HG02884 (cell line): ENCODE data around the gene PRRG2.
"Not testable (repeated sequence)": the region's sequence is repeated elsewhere in the genome, so short reads cannot be mapped to it uniquely, and the experiment has no call there.

Source experiments
- ATAC-seq: cut with Tn5 transposase; IDR thresholded peaks from one replicate; pipeline ENCODE4 v1.9.1; 2021; ENCODE audit warnings: mild to moderate bottlenecking, moderate library complexity; ENCODE audit not compliant: unreplicated experiment

Gene PRRG2

GRCh38 chr19:49599378-49600295 is 18.5 kb downstream of the PRRG2 start:
- no peak for ATAC-seq

DNA sequence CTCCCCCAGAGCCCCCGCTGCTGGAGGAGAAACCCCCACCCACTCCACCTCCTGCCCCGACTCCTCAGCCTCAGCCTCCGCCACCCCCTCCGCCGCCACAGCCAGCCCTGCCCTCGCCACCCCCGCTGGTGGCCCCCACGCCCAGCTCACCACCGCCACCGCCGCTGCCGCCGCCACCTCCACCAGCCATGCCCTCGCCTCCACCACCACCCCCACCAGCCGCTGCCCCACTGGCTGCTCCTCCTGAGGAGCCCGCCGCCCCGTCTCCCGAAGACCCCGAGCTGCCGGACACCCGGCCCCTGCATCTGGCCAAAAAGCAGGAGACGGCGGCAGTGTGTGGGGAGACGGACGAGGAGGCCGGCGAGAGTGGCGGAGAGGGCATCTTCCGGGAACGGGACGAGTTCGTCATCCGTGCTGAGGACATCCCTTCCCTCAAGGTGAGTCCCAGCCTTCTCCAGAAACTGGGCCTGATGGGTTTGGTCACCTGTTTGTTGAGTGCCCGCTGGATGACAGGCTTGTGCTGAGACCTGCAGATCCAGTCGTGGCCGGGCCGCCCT is 20.4 kb downstream of the PRRG2 start:
- no peak for ATAC-seq

- ATAC-seq: no peak
These were observed 21.7 kb downstream of the PRRG2 start for GRCh38 chr19:49602806-49603205.

DNA sequence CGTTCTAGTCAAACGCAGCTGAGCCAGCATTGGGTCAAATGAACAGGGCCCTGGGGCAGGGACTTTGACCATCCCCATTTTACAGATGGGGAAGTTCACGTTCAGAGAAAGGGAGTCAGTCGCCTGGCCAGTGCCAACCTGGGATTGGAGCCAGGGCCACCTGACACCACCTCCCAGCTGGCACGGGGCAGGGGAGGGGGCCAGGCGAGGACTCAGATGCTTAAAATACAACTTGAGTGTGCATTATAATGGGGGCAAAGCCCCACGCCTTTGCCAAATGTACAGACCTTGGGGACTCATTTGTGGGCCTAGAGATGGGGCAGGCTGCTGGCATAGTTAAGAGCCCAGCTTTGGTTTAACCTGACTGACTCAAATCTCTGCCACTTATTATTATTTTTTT is 24.5 kb downstream of the PRRG2 start:
- no peak for ATAC-seq

DNA sequence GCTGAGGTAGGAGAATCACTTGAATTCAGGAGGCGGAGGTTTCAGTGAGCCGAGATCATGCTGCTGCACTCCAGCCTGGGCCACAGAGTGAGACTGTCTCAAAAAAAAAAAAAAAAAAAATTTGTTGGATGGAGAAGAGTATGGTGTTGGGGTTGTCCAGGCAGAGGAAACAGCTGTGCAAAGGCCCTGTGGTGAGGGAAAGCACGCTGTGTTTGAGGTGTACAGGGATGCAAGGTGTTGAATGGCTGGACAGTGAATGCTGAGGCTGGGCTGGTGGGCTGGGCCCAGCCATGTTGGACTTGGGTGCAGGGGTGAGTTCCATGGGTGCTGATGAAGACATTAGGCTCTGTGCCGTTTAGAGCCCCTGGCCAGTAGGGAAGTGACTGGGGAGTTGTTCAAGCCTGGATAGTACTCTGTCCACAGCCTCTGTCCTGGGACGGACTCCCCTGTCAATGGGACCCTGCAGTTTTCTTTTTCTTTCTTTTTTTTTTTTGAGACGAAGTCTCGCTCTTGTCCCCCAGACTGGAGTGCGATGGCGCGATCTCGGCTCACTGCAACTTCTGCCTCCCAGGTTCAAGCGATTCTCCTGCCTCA is 28.5 kb downstream of the PRRG2 start:
- no peak for ATAC-seq

DNA sequence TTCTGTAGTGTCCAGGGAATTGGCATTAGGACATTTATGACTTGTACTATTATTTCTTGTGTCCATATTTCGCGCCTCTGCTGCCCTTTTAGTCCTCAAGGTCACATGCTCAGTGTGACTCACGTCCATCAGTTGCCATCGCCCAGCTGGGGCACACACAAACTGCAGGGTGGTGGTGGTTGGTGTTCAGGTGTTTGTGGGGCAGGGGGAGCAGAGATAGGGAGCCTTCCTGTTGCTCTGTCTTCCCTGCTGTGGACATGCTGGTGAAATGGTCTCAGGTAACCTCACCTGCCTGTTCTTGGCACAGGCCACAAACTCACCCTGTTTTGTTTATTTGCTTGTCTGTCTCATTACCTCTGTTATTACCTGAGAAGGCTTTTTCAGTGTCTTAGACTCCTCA is 32.3 kb downstream of the PRRG2 start:
- ATAC-seq: no peak

GRCh38 chr19:49614096-49614833 is 33.1 kb downstream of the PRRG2 start:
- no peak for ATAC-seq

GRCh38 chr19:49615861-49616260 is 34.7 kb downstream of the PRRG2 start:
- no peak for ATAC-seq

GRCh38 chr19:49616532-49616931 is 35.4 kb downstream of the PRRG2 start:
- ATAC-seq: no peak

GRCh38 chr19:49616945-49617344 is 35.8 kb downstream of the PRRG2 start:
- no peak for ATAC-seq

GRCh38 chr19:49617860-49618259 is 36.7 kb downstream of the PRRG2 start:
- ATAC-seq: not testable (repeated sequence)

GRCh38 chr19:49624967-49625910 is 44.1 kb downstream of the PRRG2 start:
- ATAC-seq: no peak

DNA sequence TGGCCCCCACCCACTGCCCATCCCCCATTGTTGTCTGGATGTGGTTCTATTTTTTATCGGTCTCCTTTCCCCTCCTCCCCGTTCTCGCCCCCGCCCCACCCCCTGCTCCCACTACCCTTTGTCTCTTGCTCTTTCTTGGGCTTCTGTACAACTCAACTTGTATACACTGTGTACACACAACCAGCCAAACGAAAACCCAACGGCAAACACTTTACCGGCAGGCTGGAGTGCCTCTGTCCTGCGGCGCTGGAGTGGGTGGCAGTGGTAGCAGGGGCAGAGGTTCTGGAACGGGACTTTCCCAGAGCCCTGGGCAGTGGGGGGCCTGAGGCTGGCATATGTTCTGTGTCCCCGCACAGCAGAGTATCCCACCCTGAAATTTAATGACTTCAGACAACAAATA is 45.1 kb downstream of the PRRG2 start:
- no peak for ATAC-seq

DNA sequence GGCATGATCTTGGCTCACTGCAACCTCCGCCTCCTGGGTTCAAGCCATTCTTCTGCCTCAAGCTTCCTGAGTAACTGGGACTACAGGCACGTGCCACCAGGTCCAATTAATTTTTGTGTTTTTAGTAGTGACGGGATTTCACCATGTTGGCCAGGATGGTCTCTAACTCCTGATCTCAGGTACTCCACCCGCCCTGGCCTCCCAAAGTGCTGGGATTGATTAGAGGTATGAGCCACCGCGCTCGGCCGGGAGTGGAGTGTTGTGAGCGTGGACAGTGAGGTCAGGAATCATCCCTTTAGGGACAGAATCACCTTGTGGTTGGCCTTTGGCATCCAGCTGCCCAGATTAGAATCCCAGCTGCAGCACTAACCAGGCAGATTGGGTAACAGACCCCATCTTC is 48.5 kb downstream of the PRRG2 start:
- ATAC-seq: no peak

DNA sequence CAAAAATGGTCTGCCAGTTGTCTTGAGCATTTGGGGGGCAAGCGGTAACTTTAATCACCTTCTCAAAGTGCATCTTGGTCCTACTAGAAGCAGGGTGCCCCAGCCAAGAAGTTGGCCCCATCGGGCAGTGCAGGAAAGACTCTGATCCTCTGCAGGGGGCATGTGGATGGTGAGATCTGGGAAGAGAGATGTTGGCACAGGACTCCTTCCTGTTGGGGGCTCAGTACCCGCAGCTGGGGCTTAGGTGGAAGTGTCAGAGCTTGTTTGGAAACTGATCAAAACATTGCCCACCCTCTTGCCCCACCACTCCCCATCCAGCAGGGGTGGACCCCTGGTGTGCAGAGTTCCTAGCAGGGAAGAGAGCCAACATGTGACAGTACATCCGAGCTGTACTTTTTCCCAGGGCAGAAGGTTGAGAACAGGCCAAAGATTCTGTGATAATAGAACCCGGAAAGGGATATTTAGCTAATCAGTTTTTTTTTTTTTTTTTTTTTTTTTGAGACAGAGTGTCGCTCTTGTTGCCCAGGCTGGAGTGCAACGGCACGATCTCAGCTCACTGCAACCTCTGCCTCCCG is 50.0 kb downstream of the PRRG2 start:
- no peak for ATAC-seq

GRCh38 chr19:49631610-49632192 is 50.6 kb downstream of the PRRG2 start:
- ATAC-seq: no peak

- no peak for ATAC-seq
These were observed 51.5 kb downstream of the PRRG2 start for GRCh38 chr19:49632576-49632975.

- not testable (repeated sequence) for ATAC-seq
These were observed 52.2 kb downstream of the PRRG2 start for GRCh38 chr19:49633273-49633672.

GRCh38 chr19:49635530-49636232 is 54.6 kb downstream of the PRRG2 start:
- ATAC-seq: no peak
